Right ventricle myocardium inferior (tissue), 1 donor: Measurements from ENCODE around the gene TBC1D14. TPM values are rescaled to one million over a fixed set of nuclear protein-coding genes. Genes with fewer than 3 reads are reported as not detected.

Source experiments
- ATAC-seq: fragments of 200-7000 bp; cut with Tn5 transposase; one replicate; pipeline ENCODE4 v1.9.1; 2020; ENCODE audit warnings: mild to moderate bottlenecking, moderate library complexity
- DNase-seq: peaks from one replicate; pipeline ENCODE4 v3.0.0; 2021; ENCODE audit errors: missing footprints
- intact Hi-C: fragments of 100-400 bp; cut with DNase I; formaldehyde crosslinking; loops from one replicate; pipeline ENCODE4 v1.11.0; 2022
- total RNA-seq: library from RNA; stranded (reverse); fragmentation: NEBNext Ultra II Directional; extraction: Animal tissue kit (Norgen Biotek cat#: 25700); gene quantifications from one replicate; pipeline ENCODE4 v1.2.1, GENCODE V29; 2021
- donor health status: DM: no; HTN: yes; CAD: no; lungs with severe emphysema.

Gene TBC1D14
- total RNA-seq, 1 donor from 2014 or later, result 36.1 TPM

DNA sequence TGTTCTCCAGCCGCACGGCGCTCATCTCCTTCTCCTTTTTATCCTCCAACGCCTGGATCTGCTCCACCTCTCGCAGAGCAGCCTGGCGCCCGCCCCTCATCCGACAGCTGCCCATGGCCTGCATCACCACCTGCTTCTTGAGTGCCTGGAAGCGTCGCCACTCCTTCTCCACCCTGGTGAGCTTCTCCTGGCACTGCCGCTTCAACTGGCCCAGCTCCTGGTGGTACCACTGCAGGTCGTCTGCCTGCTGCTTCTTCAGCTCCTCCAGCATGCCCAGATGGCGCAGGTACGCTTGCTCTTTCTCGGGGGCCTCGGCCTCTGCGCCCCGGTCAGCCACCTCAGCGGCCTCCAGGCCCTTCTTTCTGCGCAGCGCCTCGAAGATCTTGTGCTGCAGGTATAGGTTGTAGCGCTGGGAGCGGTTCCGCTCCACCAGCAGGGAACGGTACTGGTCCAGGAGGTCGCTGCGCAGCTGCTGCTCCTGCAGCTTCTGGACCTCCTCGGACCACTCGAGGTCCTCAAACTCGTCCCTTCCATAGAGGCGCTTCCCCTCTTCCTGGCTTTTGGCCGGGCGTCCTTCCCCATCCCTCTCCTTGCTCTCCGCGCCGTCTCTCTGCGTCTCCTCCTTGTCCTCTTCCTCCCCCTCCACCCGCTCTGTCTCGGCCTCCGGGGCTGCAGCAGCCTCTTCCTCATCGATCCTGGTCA, 132.3 kb downstream of the TBC1D14 start:
- intact Hi-C loops, result loop anchor here (10.0 kb wide), 1 partner anchor 127 kb away; no protein-coding TSS in a partner anchor
- DNase-seq, result no peak
- no peak for ATAC-seq

DNA sequence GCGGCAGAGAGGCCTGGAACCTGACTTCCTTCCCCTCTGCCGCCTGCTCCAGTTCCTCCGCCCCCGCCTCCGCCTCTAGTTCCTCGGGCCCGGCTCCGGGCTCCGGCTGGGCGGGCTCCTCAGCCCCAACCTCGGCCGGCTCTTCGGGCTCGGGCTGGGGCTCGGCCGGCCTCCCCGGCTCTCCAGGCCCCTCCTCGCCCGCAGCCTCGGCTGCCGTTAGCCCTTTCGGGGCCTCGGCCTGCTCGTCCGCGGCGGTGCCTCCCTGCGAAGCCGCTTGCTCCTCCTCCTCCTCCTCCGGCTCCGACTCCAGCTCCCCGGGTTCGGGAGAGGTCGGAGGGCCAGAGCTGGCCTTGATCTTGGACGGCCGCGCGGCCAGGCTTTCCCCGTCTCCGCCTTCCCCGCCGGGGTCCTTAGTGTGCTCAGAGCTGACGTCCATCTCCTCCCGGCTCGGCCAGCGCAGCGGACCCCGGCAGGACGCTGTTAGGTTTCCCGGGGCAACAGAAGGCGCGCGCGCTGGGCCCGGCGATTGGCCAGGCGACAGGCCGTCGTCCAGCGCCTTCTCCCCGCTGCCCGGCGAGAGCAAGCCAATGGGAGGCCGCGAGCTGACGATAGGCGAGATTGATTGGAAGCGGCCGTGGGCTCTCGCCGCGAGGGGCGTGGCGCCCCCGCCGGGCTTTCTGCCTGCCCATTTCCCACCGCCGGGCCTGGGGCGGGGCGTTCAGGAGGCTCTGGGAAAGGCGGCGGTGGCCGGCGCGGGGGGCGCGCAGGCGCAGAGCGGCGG, 133.1 kb downstream of the TBC1D14 start:
- DNase-seq (peak; percentile 99), ATAC-seq (peak; percentile 97)
- intact Hi-C loops, result loop anchor here (1.0 to 10.0 kb wide), 3 partner anchors 26 to 128 kb away; partner anchors contain the start of gene GRPEL1

GRCh38 chr4:7043284-7044136, 133.9 kb downstream of the TBC1D14 start, which contains the start of gene TADA2B:
TSS of gene TADA2B (plus strand) at chr4:7043372. CDS start at chr4:7043580, 208 bp downstream.
- DNase-seq (peak; percentile 82), ATAC-seq (no peak)
- intact Hi-C loops, result loop anchor here (1.0 to 10.0 kb wide), 4 partner anchors 25 to 263 kb away; partner anchors contain the start of gene GRPEL1

- DNase-seq (no peak), ATAC-seq (no peak)
Observed at GRCh38 chr4:7044137-7044930, 134.7 kb downstream of the TBC1D14 start.

DNA sequence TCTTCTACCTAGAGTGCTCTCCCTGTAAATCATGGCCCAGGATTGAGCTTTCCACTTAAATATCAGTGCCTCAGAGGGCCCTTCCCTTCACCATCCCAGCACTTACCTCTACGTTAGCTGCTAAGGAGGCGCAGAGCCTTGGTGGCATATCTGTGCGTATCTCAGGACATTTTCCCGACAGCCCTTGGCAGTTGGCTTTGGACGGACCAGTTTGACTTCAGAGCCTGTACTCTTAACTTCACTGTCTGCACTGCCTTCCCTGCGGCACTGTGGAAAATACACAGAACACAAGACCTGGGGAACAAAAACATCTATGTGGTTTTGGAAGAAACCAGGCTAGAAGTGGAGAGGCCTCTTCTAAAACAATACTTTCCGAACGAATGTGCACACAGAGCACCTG, 135.9 kb downstream of the TBC1D14 start:
- ATAC-seq, result no peak
- no peak for DNase-seq
- intact Hi-C loops, result loop anchor here (2.0 to 10.0 kb wide), 2 partner anchors 131 to 265 kb away; no protein-coding TSS in a partner anchor

More at GRCh38 chr4:7044137-7044930, 134.7 kb downstream of the TBC1D14 start:
- intact Hi-C loops, result loop anchor here (2.0 to 10.0 kb wide), 2 partner anchors 130 to 264 kb away; no protein-coding TSS in a partner anchor

GRCh38 chr4:7045961-7046921, 136.6 kb downstream of the TBC1D14 start:
- intact Hi-C loops, result loop anchor here (2.0 to 10.0 kb wide), 2 partner anchors 131 to 265 kb away; no protein-coding TSS in a partner anchor
- no peak for ATAC-seq
- DNase-seq, result no peak

DNA sequence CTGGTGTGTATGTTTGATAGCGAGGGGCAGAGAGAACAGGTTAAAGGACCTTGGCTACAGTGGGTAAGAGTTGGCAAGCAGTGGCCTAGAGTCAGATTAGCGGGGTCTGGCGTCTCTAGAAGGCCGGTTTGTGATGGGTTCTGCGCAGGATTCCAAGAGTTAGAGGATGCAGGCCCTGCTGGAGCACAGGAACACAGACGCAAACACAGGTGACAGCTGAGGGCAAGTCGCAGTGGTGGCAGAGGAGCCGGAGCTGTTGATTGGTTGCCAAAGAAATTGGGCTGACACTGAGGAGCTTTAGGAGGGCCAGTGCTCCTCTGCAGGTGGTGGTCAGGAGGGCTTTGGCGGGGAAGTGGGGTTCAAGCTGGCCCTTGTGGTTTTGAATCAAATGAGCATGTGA, 137.3 kb downstream of the TBC1D14 start:
- DNase-seq, result no peak
- intact Hi-C loops, result loop anchor here (10.0 kb wide), 1 partner anchor 132 kb away; no protein-coding TSS in a partner anchor
- no peak for ATAC-seq

- DNase-seq (no peak), ATAC-seq (no peak)
- intact Hi-C loops, result loop anchor here (10.0 kb wide), 1 partner anchor 134 kb away; no protein-coding TSS in a partner anchor
Observed at GRCh38 chr4:7048642-7049041, 139.0 kb downstream of the TBC1D14 start.

- ATAC-seq, result no peak
- intact Hi-C loops, result loop anchor here (10.0 kb wide), 1 partner anchor 134 kb away; no protein-coding TSS in a partner anchor
- no peak for DNase-seq
Observed at GRCh38 chr4:7049295-7049694, 139.7 kb downstream of the TBC1D14 start.

GRCh38 chr4:7049739-7050138, 140.1 kb downstream of the TBC1D14 start:
- no peak for ATAC-seq
- intact Hi-C loops, result loop anchor here (10.0 kb wide), 1 partner anchor 135 kb away; no protein-coding TSS in a partner anchor
- no peak for DNase-seq

DNA sequence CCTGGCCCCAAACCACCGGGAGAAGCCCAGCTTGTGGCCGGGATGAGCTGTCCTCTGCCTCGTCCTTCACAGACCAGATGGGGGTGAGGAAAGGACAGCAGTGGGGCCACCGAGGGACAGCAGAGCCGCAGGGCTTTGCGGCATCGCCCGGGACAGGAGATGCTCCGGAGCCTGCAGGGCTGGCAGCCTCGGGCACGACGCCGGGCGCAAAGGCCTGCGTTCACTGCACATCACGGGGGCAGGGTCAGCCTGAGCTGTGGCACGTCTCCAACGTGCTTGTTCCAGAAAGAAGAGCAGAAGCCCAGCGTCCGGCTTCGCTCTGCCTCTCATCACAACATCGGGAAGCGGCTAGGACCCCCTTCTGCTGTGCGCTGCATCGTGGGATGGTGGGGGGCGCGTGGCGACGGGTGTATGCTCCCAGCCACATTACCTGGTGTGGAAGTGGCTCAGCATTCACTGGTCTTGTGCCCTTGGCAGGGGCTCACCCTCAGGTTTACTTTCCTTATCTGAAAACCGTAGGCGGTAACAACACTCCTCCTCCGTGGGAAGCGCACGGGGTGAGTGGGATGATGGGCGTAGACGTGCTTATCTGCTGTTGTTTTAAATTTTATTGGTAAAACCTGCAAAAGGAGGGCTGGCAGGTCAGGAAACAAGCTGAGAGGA, 141.0 kb downstream of the TBC1D14 start:
- no peak for ATAC-seq
- intact Hi-C loops, result no loop called here
- no peak for DNase-seq

- ATAC-seq, result no peak
- intact Hi-C loops, result no loop called here
Observed at GRCh38 chr4:7051144-7051495, 141.5 kb downstream of the TBC1D14 start.

DNA sequence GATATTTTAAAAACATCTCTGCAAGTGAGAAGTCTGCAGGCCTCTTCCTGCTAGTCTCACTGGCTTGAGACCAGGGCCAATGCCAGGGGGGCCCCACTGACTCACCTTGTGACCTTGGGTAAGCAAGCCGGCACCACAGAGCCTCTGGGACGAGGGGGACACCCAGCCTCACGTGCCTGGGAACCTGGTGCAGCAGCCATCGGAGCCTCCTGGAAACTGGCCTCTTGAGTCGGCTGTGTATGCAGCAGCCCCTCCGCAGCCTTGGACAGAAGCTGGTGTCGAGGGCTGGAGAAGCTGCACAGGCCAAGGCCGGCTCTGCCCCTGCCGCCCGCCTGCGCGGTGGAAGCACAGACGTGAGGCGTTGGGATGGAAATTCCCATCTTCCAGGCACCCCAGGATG, 142.3 kb downstream of the TBC1D14 start:
- DNase-seq, result no peak
- no peak for ATAC-seq
- intact Hi-C loops, result no loop called here

More at GRCh38 chr4:7051144-7051495, 141.5 kb downstream of the TBC1D14 start:
- DNase-seq, result no peak

DNA sequence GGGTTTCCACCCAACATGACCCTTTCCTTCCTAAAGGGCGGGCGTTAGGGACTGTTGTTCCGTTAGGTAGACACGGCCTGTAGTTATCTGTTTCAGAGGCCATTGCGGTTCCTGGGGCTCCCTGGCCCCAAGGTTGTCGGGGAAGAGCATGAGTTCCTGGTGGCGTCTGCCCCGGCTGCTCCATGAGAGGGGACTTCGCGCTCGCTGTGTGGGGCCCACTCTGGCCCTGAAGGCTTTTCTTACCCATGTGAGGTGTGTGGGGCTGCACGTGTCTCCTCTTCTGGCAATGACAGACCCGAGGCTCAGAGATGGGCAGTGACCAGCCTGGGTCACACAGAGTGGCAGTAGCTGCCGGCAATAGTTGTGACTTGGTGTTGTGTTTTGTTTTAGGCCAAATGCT, 142.7 kb downstream of the TBC1D14 start:
- intact Hi-C loops, result no loop called here
- DNase-seq (no peak), ATAC-seq (no peak)

GRCh38 chr4:7052923-7053715, 143.5 kb downstream of the TBC1D14 start:
- DNase-seq, result peak; percentile 89
- ATAC-seq, result peak; percentile 47
- intact Hi-C loops, result no loop called here
